K562 (cell line): ENCODE data around the gene ARHGEF4. TPM values are rescaled to one million over a fixed set of nuclear protein-coding genes. Genes with fewer than 3 reads are reported as not detected.

Experiments
- ATAC-seq: fragments of 200-7000 bp; cut with Tn5 transposase; 3 replicates; pipeline ENCODE4 v1.9.1; 2020; ENCODE audit warnings: moderate library complexity
- BruUV-seq: library from RNA; stranded (reverse); fragments of 400-500 nt; replicated peaks from 2 replicates; lab custom pipeline; 2021; lab: Mats Ljungman, UMichigan
- CTCF ChIA-PET: fragments of 300-600 bp; formaldehyde crosslinking; extraction: SDS; loops from one replicate; lab custom pipeline; 2021; ENCODE audit warnings: low intra/inter-chr PET ratio; lab: Yijun Ruan, JAX
- POLR2A ChIA-PET: fragments of 300-600, 350-650 bp; sonication (Branson Sonifier 250); formaldehyde crosslinking; extraction: SDS; loops from one replicate; lab custom pipeline; 2021; ENCODE audit warnings: antibody characterized with exemption, inconsistent platforms; lab: Yijun Ruan, JAX
- DNase-seq, 4 experiments: peaks; one replicate each; pipeline versions ENCODE4 v3.0.0 to v3.0.0-alpha.2; 2011 to 2018; ENCODE audit warnings: low spot score in 3 of 4, mixed read lengths in 3 of 4; ENCODE audit errors: extremely low read depth in 1 of 4
- FAIRE-seq: peaks from 2 replicates; lab custom pipeline; 2011; peaks lifted over from hg19 to GRCh38; lab: Jason Lieb, UNC
- H2AFZ ChIP-seq: 2 replicates; pipeline ENCODE4 v1.6.0; 2011; ENCODE audit warnings: low read depth, low read length, control low read depth, inconsistent platforms
- H3K27ac ChIP-seq: fragments of 200-600 bp; 3 replicates; pipeline ENCODE4 v1.8.0; 2011; ENCODE audit warnings: low read depth, mild to moderate bottlenecking, control low read depth, inconsistent platforms, low read length, moderate library complexity, mixed read lengths; ENCODE audit errors: extremely low read depth
- H3K27me3 ChIP-seq, 2 experiments: fragments of 300-600 bp in 1 of 2; 2 replicates in 1 of 2; 3 replicates in 1 of 2; pipeline versions ENCODE4 v1.6.0 to v1.8.0; 2011; ENCODE audit warnings: inconsistent platforms in 2 of 2, low read length in 2 of 2, mild to moderate bottlenecking in 1 of 2, mixed read lengths in 1 of 2, moderate library complexity in 1 of 2; ENCODE audit not compliant: control insufficient read depth in 2 of 2, insufficient read depth in 2 of 2
- H3K36me3 ChIP-seq: fragments of 300-600 bp; 3 replicates; pipeline ENCODE4 v1.8.0; 2011; ENCODE audit warnings: mild to moderate bottlenecking, low read length, inconsistent platforms; ENCODE audit not compliant: control insufficient read depth, insufficient read depth
- H3K4me1 ChIP-seq, 2 experiments: fragments of 200-600 bp in 1 of 2; replicated peaks in 1 of 2; 2 replicates in 1 of 2; 3 replicates in 1 of 2; pipeline versions ENCODE4 v1.5.1 to v1.8.0; 2011; ENCODE audit warnings: inconsistent platforms in 2 of 2, low read length in 2 of 2, mild to moderate bottlenecking in 1 of 2, mixed read lengths in 1 of 2, moderate library complexity in 1 of 2; ENCODE audit not compliant: control insufficient read depth in 2 of 2, insufficient read depth in 2 of 2
- H3K4me2 ChIP-seq: 2 replicates; pipeline ENCODE4 v1.6.1; 2011; ENCODE audit warnings: low read length, control low read depth, inconsistent platforms, mixed read lengths; ENCODE audit not compliant: insufficient read depth
- H3K4me3 ChIP-seq: fragments of 200-600 bp; sonication (generic), shearing (Covaris generic); 2 replicates; pipeline ENCODE4 v1.5.1; 2016; ENCODE audit warnings: control low read depth, inconsistent platforms
- H3K79me2 ChIP-seq: fragments of 200-600 bp; 3 replicates; pipeline ENCODE4 v1.8.0; 2011; ENCODE audit warnings: low read length, inconsistent platforms; ENCODE audit not compliant: control insufficient read depth, insufficient read depth
- H3K9ac ChIP-seq, 2 experiments: 2 replicates each; pipeline versions ENCODE4 v1.6.0 to v1.6.1; 2011; ENCODE audit warnings: low read depth in 2 of 2, low read length in 2 of 2, control low read depth in 1 of 2, inconsistent platforms in 1 of 2, mild to moderate bottlenecking in 1 of 2, mixed read lengths in 1 of 2; ENCODE audit not compliant: insufficient read depth in 1 of 2
- H3K9me1 ChIP-seq: one replicate; pipeline ENCODE4 v1.6.0; 2011; ENCODE audit warnings: inconsistent platforms, mild to moderate bottlenecking, low read length, moderate library complexity; ENCODE audit not compliant: control insufficient read depth, insufficient read depth
- H3K9me3 ChIP-seq: replicated peaks from 2 replicates; pipeline ENCODE4 v1.5.1; 2011; ENCODE audit warnings: low read depth, low read length, inconsistent platforms; ENCODE audit not compliant: control insufficient read depth, insufficient read depth
- H4K20me1 ChIP-seq: replicated peaks from 2 replicates; pipeline ENCODE4 v1.6.1; 2011; ENCODE audit warnings: low read length, inconsistent platforms, mixed read lengths; ENCODE audit not compliant: control insufficient read depth, insufficient read depth
- ARID3A ChIP-seq: IDR thresholded peaks from 2 replicates; pipeline ENCODE4 v1.6.1; 2012; ENCODE audit warnings: low read depth, low read length, improper control_type of control experiment, borderline replicate concordance
- BCOR ChIP-seq: fragments of 450-650 bp; IDR thresholded peaks from 2 replicates; pipeline ENCODE4 v1.6.1; 2016
- BHLHE40 ChIP-seq: IDR thresholded peaks from 2 replicates; pipeline ENCODE4 v1.6.1; 2011; ENCODE audit warnings: low read length, improper control_type of control experiment
- GTF2E2 ChIP-seq: fragments of 200-800 bp; sonication (Bioruptor generic); IDR thresholded peaks from 2 replicates; pipeline ENCODE4 v1.6.1; 2016; ENCODE audit warnings: missing genetic modification characterization, missing compliant biosample characterization
- HLTF ChIP-seq: fragments of 450-650 bp; IDR thresholded peaks from 2 replicates; pipeline ENCODE4 v1.6.1; 2016
- HNRNPLL ChIP-seq: fragments of 200-400 bp; formaldehyde crosslinking; IDR thresholded peaks from 2 replicates; pipeline ENCODE4 v1.6.1; 2017; ENCODE audit warnings: low read length, low read depth, mild to moderate bottlenecking; ENCODE audit not compliant: poor library complexity, severe bottlenecking
- MAFG ChIP-seq: fragments of 450-650 bp; conservative IDR thresholded peaks from 2 replicates; pipeline ENCODE4 v1.6.1; 2016; ENCODE audit warnings: missing genetic modification characterization, missing compliant biosample characterization
- RB1 ChIP-seq: fragments of 450-650 bp; IDR thresholded peaks from 2 replicates; pipeline ENCODE4 v1.6.1; 2017; ENCODE audit warnings: low read depth, mild to moderate bottlenecking
- ZBTB40 ChIP-seq, 2 experiments: fragments of 450-650 bp in 1 of 2; sonication (generic) in 1 of 2; formaldehyde crosslinking in 1 of 2; IDR thresholded peaks; 2 replicates each; pipeline versions ENCODE4 v1.7.1 to v1.9.0; 2016 to 2022; ENCODE audit warnings: inconsistent platforms in 1 of 2, mild to moderate bottlenecking in 1 of 2, missing genetic modification reagents in 1 of 2
- ZEB2 ChIP-seq: fragments of 450-650 bp; IDR thresholded peaks from 2 replicates; pipeline ENCODE4 v1.6.1; 2016
- WGBS: fragments of 100-300 bp; shearing (Covaris generic); methylation state at CpG from one replicate; pipeline ENCODE4 v1.1.6; 2016; ENCODE audit warnings: low coverage, mixed read lengths; ENCODE audit not compliant: insufficient coverage; ENCODE audit errors: missing lambda C conversion rate; 5-methylcytosine and 5-hydroxymethylcytosine counted together
- in situ Hi-C: fragments of 300-500 bp; cut with MboI; formaldehyde crosslinking; loops from 4 replicates; pipeline ENCODE4 v1.15.0; 2018; ENCODE audit warnings: inconsistent platforms, mixed read lengths
- intact Hi-C: fragments of 100-400 bp; cut with micrococcal nuclease; formaldehyde crosslinking; loops from 2 replicates; pipeline ENCODE4 v1.14.2; 2022
- polyA plus RNA-seq, 8 experiments: library from polyadenylated mRNA; depleted of rRNA in 4 of 8; stranded (reverse) in 5 of 8; unstranded in 3 of 8; fragments of >200 nt; fragmentation: Nextera tagmentation in 2 of 8; fragmentation: Illumina TruSeq in 1 of 8; extraction: Ambion mirVana in 2 of 8; extraction: Trizol in 1 of 8; gene quantifications; 2 replicates each; pipeline versions ENCODE4 v1.2.1 to v1.2.3, GENCODE V29; 2011 to 2014; ENCODE audit warnings: inconsistent platforms in 1 of 8, missing spikeins in 1 of 8
- total RNA-seq, 7 experiments: library from RNA; depleted of rRNA in 6 of 7; stranded (reverse); fragments of >200 nt in 6 of 7; fragmentation: Illumina TruSeq in 2 of 7; extraction: Trizol in 2 of 7; gene quantifications; 2 replicates each; pipeline versions ENCODE4 v1.2.1 to v1.2.3, GENCODE V29; 2011 to 2021; ENCODE audit warnings: low replicate concordance in 1 of 7

The ARHGEF4 gene
- total and polyA plus RNA-seq, 9 of the 15 experiments (the other 6 are each of a cell fraction or from before 2014, with no cell fraction given), result not detected

GRCh38 chr2:131092458-131093005 is 255.8 kb downstream of the ARHGEF4 start:
- intact Hi-C loops (no loop called here), in situ Hi-C loops (no loop called here)
- Histone ChIP-seq H3K9ac (peak overlapping the region; percentile 92 to 99), H3K4me1 (peaks cover 6 to 10% of the 10 kb centered on the region in 2 experiments; a peak in 3 of 5 replicates), H3K9me1 (no peaks in the 10 kb centered on the region), H3K4me3 (peak overlapping the region; percentile 94), H3K27ac (peak overlapping the region; percentile 99), H4K20me1 (0 out of 2 replicates have a peak, but pooled peaks cover 3% of the 10 kb centered on the region), H3K4me2 (peak overlapping the region; percentile 93), H3K79me2 (peaks cover 56% of the 10 kb centered on the region), H3K27me3 (no peaks in the 10 kb centered on the region), H2AFZ (peak overlapping the region; percentile 96; the same call in 1 of the 2 replicates), H3K36me3 (peaks cover 34% of the 10 kb centered on the region), H3K9me3 (peaks cover 2% of the 10 kb centered on the region; the same call in 1 of the 2 replicates)
- no TSS peak for BruUV-seq
- WGBS, result under 1% methylated on average over 19 of the region's 26 CpGs
- ChIA-PET CTCF (interaction anchor here (0.6 kb wide), 1 partner anchor 12 kb away, joined by 5 read pairs; no protein-coding TSS in a partner anchor), POLR2A (interaction anchor here (0.6 to 4.2 kb wide), 10 partner anchors 9 to 40 kb away, joined by 3 to 35 read pairs (median 6); partner anchors contain the start of gene PLEKHB2)
- DNase-seq (no peak), FAIRE-seq (peak; percentile 61), ATAC-seq (no peak)
- TF ChIP-seq HNRNPLL (no peak), RB1 (no peak), HLTF (no peak), GTF2E2 (tag) (peak; percentile 65), ARID3A (no peak), MAFG (tag) (no peak), BCOR (no peak), ZBTB40 (IDR thresholded peaks at IDR 0.05) (0 out of 2 replicates have a peak, but pooled peaks have one; percentile 34), ZBTB40 (CRISPR knock-in tag; IDR thresholded peaks at IDR 0.05) (no peak), BHLHE40 (peak; percentile 63), ZEB2 (0 out of 2 replicates have a peak, but pooled peaks have one; percentile 36)
